GM19035 (cell line): ENCODE results near the gene MYO1E.

Source experiments
- ATAC-seq: cut with Tn5 transposase; IDR thresholded peaks from one replicate; pipeline ENCODE4 v1.9.1; 2021; ENCODE audit not compliant: unreplicated experiment

Gene MYO1E

GRCh38 chr15:59099162-59099685 lies 273.4 kb downstream of the MYO1E start:
- ATAC-seq: no peak

DNA sequence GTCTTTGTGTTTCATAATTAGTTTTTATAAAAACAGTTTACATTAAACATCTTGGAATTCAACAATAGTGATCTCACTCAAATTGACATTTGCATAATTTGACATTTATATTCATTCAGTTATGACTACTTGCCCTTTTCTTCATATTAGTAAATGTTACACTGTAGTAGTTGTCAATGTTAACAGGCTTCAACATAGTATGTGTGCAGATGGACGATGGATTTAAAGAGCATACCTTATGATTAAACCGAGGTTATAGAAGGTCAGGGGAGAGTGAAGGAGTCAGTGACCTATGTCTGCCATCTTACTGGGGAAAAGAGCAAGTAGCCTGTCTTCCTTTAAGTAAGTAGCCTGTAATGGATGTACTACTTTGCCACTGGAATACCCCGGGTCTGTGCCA lies 276.2 kb downstream of the MYO1E start:
- no peak for ATAC-seq

- ATAC-seq: no peak
These were observed 278.6 kb downstream of the MYO1E start for GRCh38 chr15:59094077-59094476.

DNA sequence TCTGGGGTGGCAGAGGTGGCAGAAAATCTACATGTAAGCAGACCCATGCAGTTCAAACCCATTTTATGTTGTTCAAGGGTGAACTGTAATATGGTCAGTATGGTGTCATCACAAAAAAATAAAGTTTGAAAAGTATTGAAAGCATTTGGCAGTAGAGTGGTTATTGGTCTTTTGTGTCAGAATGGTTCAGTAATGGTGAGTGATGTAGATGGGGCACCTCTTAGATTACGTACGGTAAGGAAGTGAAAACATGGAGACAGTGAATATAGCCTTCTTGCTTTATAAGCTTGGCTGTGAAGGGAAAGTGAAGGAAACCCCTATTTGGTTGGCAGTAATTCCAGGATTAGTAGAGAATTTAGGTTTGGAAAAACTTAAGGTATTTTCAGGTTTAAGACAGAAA lies 284.9 kb downstream of the MYO1E start:
- ATAC-seq: no peak
